Dendritic cell treated with granulocyte-macrophage colony-stimulating factor and Interleukin-4, amounts not matched to agents 40 ng/mL and 50 ng/mL, for 4 days (primary cell): ENCODE measurements around the gene CREB3L2.
"Not testable (repeated sequence)": the region's sequence is repeated elsewhere in the genome, so short reads cannot be mapped to it uniquely, and the experiment has no call there.

Experiments
- H3K27ac Mint-ChIP-seq: one replicate; pipeline ENCODE4 v1.8.0; 2022; ENCODE audit warnings: mild to moderate bottlenecking, mixed read lengths
- H3K27me3 Mint-ChIP-seq: one replicate; pipeline ENCODE4 v1.8.0; 2022; ENCODE audit warnings: mild to moderate bottlenecking, mixed read lengths
- H3K36me3 Mint-ChIP-seq: one replicate; pipeline ENCODE4 v1.8.0; 2022; ENCODE audit warnings: low read depth, mixed read lengths
- H3K4me1 Mint-ChIP-seq: one replicate; pipeline ENCODE4 v1.8.0; 2022; ENCODE audit warnings: low read depth, mixed read lengths
- H3K4me3 Mint-ChIP-seq: one replicate; pipeline ENCODE4 v1.8.0; 2022; ENCODE audit warnings: mild to moderate bottlenecking, moderate library complexity, mixed read lengths
- H3K9me3 Mint-ChIP-seq: one replicate; pipeline ENCODE4 v1.8.0; 2022; ENCODE audit warnings: mixed read lengths
- intact Hi-C: fragments of 100-400 bp; cut with micrococcal nuclease; formaldehyde crosslinking; loops from one replicate; pipeline ENCODE4 v1.15.0; 2022

The CREB3L2 gene

GRCh38 chr7:137844677-137845425, 157.0 kb downstream of the CREB3L2 start:
- intact Hi-C loops = no loop called here
- Mint-ChIP-seq H3K27me3 (peaks cover 68% of the 10 kb centered on the region), H3K4me1 (peaks cover 6% of the 10 kb centered on the region), H3K36me3 (no peaks in the 10 kb centered on the region), H3K9me3 (no peaks in the 10 kb centered on the region), H3K4me3 (no peak overlapping the region), H3K27ac (no peak overlapping the region)

- Mint-ChIP-seq H3K27ac (no peak overlapping the region), H3K4me1 (no peaks in the 10 kb centered on the region), H3K36me3 (no peaks in the 10 kb centered on the region), H3K4me3 (no peak overlapping the region), H3K9me3 (no peaks in the 10 kb centered on the region), H3K27me3 (peaks cover 35% of the 10 kb centered on the region)
- intact Hi-C loops = no loop called here
These were observed 161.7 kb downstream of the CREB3L2 start for GRCh38 chr7:137839903-137840779.

GRCh38 chr7:137838706-137839315, 163.1 kb downstream of the CREB3L2 start:
- H3K4me1 Mint-ChIP-seq = no peaks in the 10 kb centered on the region
- no peaks in the 10 kb centered on the region for H3K9me3 Mint-ChIP-seq
- no peaks in the 10 kb centered on the region for H3K36me3 Mint-ChIP-seq
- intact Hi-C loops = no loop called here
- no peak overlapping the region for H3K27ac Mint-ChIP-seq
- no peak overlapping the region for H3K4me3 Mint-ChIP-seq
- H3K27me3 Mint-ChIP-seq = peaks cover 21% of the 10 kb centered on the region

GRCh38 chr7:137836541-137836940, 165.3 kb downstream of the CREB3L2 start:
- Mint-ChIP-seq H3K9me3 (peaks cover 14% of the 10 kb centered on the region), H3K4me1 (no peaks in the 10 kb centered on the region), H3K27me3 (peaks cover 11% of the 10 kb centered on the region), H3K4me3 (no peak overlapping the region), H3K27ac (no peak overlapping the region), H3K36me3 (no peaks in the 10 kb centered on the region)
- intact Hi-C loops = no loop called here

- Mint-ChIP-seq H3K36me3 (no peaks in the 10 kb centered on the region), H3K4me3 (no peak overlapping the region), H3K4me1 (no peaks in the 10 kb centered on the region), H3K27me3 (peaks cover 8% of the 10 kb centered on the region), H3K9me3 (peaks cover 14% of the 10 kb centered on the region), H3K27ac (no peak overlapping the region)
- intact Hi-C loops = no loop called here
These were observed 165.8 kb downstream of the CREB3L2 start for GRCh38 chr7:137836113-137836509.

- Mint-ChIP-seq H3K36me3 (no peaks in the 10 kb centered on the region), H3K27me3 (peaks cover 8% of the 10 kb centered on the region), H3K4me3 (no peak overlapping the region), H3K27ac (no peak overlapping the region), H3K4me1 (no peaks in the 10 kb centered on the region), H3K9me3 (peaks cover 14% of the 10 kb centered on the region)
- intact Hi-C loops = no loop called here
These were observed 166.3 kb downstream of the CREB3L2 start for GRCh38 chr7:137835486-137836112.

GRCh38 chr7:137834552-137834951, 167.3 kb downstream of the CREB3L2 start:
- peaks cover 14% of the 10 kb centered on the region for H3K9me3 Mint-ChIP-seq
- no peaks in the 10 kb centered on the region for H3K36me3 Mint-ChIP-seq
- intact Hi-C loops = no loop called here
- H3K27ac Mint-ChIP-seq = no peak overlapping the region
- no peak overlapping the region for H3K4me3 Mint-ChIP-seq
- no peaks in the 10 kb centered on the region for H3K4me1 Mint-ChIP-seq
- H3K27me3 Mint-ChIP-seq = peaks cover 5% of the 10 kb centered on the region

- H3K36me3 Mint-ChIP-seq, H3K4me1 Mint-ChIP-seq, H3K27me3 Mint-ChIP-seq, H3K27ac Mint-ChIP-seq, H3K4me3 Mint-ChIP-seq, intact Hi-C loops: not testable (repeated sequence)
- peaks cover 14% of the 10 kb centered on the region for H3K9me3 Mint-ChIP-seq
These were observed 168.9 kb downstream of the CREB3L2 start for GRCh38 chr7:137832990-137833389.

- no peaks in the 10 kb centered on the region for H3K36me3 Mint-ChIP-seq
- no peak overlapping the region for H3K27ac Mint-ChIP-seq
- H3K27me3 Mint-ChIP-seq = peaks cover 7% of the 10 kb centered on the region
- no peaks in the 10 kb centered on the region for H3K4me1 Mint-ChIP-seq
- intact Hi-C loops = no loop called here
- no peak overlapping the region for H3K4me3 Mint-ChIP-seq
- H3K9me3 Mint-ChIP-seq = peaks cover 14% of the 10 kb centered on the region
These were observed 169.5 kb downstream of the CREB3L2 start for GRCh38 chr7:137832382-137832781.

- H3K27me3 Mint-ChIP-seq, H3K36me3 Mint-ChIP-seq, intact Hi-C loops, H3K27ac Mint-ChIP-seq, H3K4me3 Mint-ChIP-seq, H3K4me1 Mint-ChIP-seq: not testable (repeated sequence)
- peaks cover 14% of the 10 kb centered on the region for H3K9me3 Mint-ChIP-seq
These were observed 170.3 kb downstream of the CREB3L2 start for GRCh38 chr7:137831555-137831954.

GRCh38 chr7:137829337-137829992, 172.4 kb downstream of the CREB3L2 start:
- Mint-ChIP-seq H3K4me3 (no peak overlapping the region), H3K9me3 (peaks cover 14% of the 10 kb centered on the region)

GRCh38 chr7:137828456-137828855, 173.4 kb downstream of the CREB3L2 start:
- Mint-ChIP-seq H3K9me3 (peaks cover 11% of the 10 kb centered on the region), H3K36me3 (no peaks in the 10 kb centered on the region), H3K27me3 (peaks cover 9% of the 10 kb centered on the region), H3K27ac (no peak overlapping the region), H3K4me1 (peaks cover 3% of the 10 kb centered on the region), H3K4me3 (no peak overlapping the region)
- intact Hi-C loops = no loop called here

More at GRCh38 chr7:137829337-137829992, 172.4 kb downstream of the CREB3L2 start:
- no peaks in the 10 kb centered on the region for H3K36me3 Mint-ChIP-seq
- H3K27ac Mint-ChIP-seq = no peak overlapping the region
- H3K4me1 Mint-ChIP-seq = no peaks in the 10 kb centered on the region
- peaks cover 9% of the 10 kb centered on the region for H3K27me3 Mint-ChIP-seq
- intact Hi-C loops = no loop called here

GRCh38 chr7:137825489-137825888, 176.4 kb downstream of the CREB3L2 start:
- Mint-ChIP-seq H3K4me1 (peaks cover 5% of the 10 kb centered on the region), H3K4me3 (no peak overlapping the region), H3K27ac (no peak overlapping the region)

More at GRCh38 chr7:137825489-137825888, 176.4 kb downstream of the CREB3L2 start:
- no peaks in the 10 kb centered on the region for H3K36me3 Mint-ChIP-seq
- no peaks in the 10 kb centered on the region for H3K9me3 Mint-ChIP-seq
- H3K27me3 Mint-ChIP-seq = peaks cover 14% of the 10 kb centered on the region
- intact Hi-C loops = no loop called here
